Hepatic stellate cell (primary cell): ENCODE measurements around the gene TSPAN11.
"Not testable (repeated sequence)": the region's sequence is repeated elsewhere in the genome, so short reads cannot be mapped to it uniquely, and the experiment has no call there.

Experiments used
- DNase-seq: peaks from one replicate; pipeline ENCODE4 v3.0.0; 2011; ENCODE audit warnings: low spot score

TSPAN11 gene

GRCh38 chr12:30926243-30927221 is at the start of gene TSPAN11:
TSPAN11 (plus strand) TSS chr12:30926748; CDS start chr12:30953992, 27,244 bp downstream.
- DNase-seq: peak; percentile 22

GRCh38 chr12:30877105-30877875 is 49.3 kb upstream of the TSPAN11 start:
- DNase-seq: no peak

- no peak for DNase-seq
Observed at GRCh38 chr12:30878024-30878423, 48.5 kb upstream of the TSPAN11 start.

- no peak for DNase-seq
Observed at GRCh38 chr12:30880061-30880460, 46.5 kb upstream of the TSPAN11 start.

- DNase-seq: no peak
Observed at GRCh38 chr12:30880813-30881212, 45.7 kb upstream of the TSPAN11 start.

GRCh38 chr12:30882706-30883105 is 43.8 kb upstream of the TSPAN11 start:
- DNase-seq: no peak

GRCh38 chr12:30884799-30885198 is 41.7 kb upstream of the TSPAN11 start:
- no peak for DNase-seq

- DNase-seq: no peak
Observed at GRCh38 chr12:30885321-30885720, 41.2 kb upstream of the TSPAN11 start.

GRCh38 chr12:30887226-30887625 is 39.3 kb upstream of the TSPAN11 start:
- DNase-seq: no peak

- no peak for DNase-seq
Observed at GRCh38 chr12:30888241-30888640, 38.3 kb upstream of the TSPAN11 start.

- not testable (repeated sequence) for DNase-seq
Observed at GRCh38 chr12:30894531-30894930, 32.0 kb upstream of the TSPAN11 start.

- no peak for DNase-seq
Observed at GRCh38 chr12:30896461-30896860, 30.1 kb upstream of the TSPAN11 start.

GRCh38 chr12:30898846-30899245 is 27.7 kb upstream of the TSPAN11 start:
- DNase-seq: no peak

- no peak for DNase-seq
Observed at GRCh38 chr12:30900351-30900750, 26.2 kb upstream of the TSPAN11 start.

GRCh38 chr12:30902001-30902400 is 24.5 kb upstream of the TSPAN11 start:
- no peak for DNase-seq

GRCh38 chr12:30902596-30902995 is 24.0 kb upstream of the TSPAN11 start:
- no peak for DNase-seq

- no peak for DNase-seq
Observed at GRCh38 chr12:30905463-30906009, 21.0 kb upstream of the TSPAN11 start.

GRCh38 chr12:30908076-30908721 is 18.3 kb upstream of the TSPAN11 start:
- no peak for DNase-seq

GRCh38 chr12:30908722-30909348 is 17.7 kb upstream of the TSPAN11 start:
- DNase-seq: no peak

- DNase-seq: no peak
Observed at GRCh38 chr12:30909349-30910037, 17.1 kb upstream of the TSPAN11 start.

- DNase-seq: no peak
Observed at GRCh38 chr12:30910038-30910350, 16.6 kb upstream of the TSPAN11 start.
